Chondrocyte (in vitro differentiated cells): Measurements from ENCODE around the gene SSR2. TPM values are rescaled to one million over a fixed set of nuclear protein-coding genes. Genes with fewer than 3 reads are reported as not detected.

ENCODE experiments used
- DNase-seq: peaks from one replicate; pipeline ENCODE4 v3.0.0; 2021; ENCODE audit warnings: mixed read lengths, low spot score
- H3K27ac Mint-ChIP-seq: one replicate; pipeline ENCODE4 v1.8.0; 2021; ENCODE audit warnings: mild to moderate bottlenecking, moderate library complexity, mixed read lengths; ENCODE audit not compliant: unreplicated experiment
- H3K27me3 Mint-ChIP-seq: 2 replicates; pipeline ENCODE4 v1.8.0; 2021; ENCODE audit warnings: low read depth, mixed read lengths
- H3K36me3 Mint-ChIP-seq: 2 replicates; pipeline ENCODE4 v1.8.0; 2021; ENCODE audit warnings: low read depth, mixed read lengths
- H3K4me1 Mint-ChIP-seq: 2 replicates; pipeline ENCODE4 v1.8.0; 2021; ENCODE audit warnings: low read depth, mild to moderate bottlenecking, mixed read lengths
- H3K4me3 Mint-ChIP-seq: one replicate; pipeline ENCODE4 v1.8.0; 2021; ENCODE audit warnings: mild to moderate bottlenecking, moderate library complexity, mixed read lengths; ENCODE audit not compliant: unreplicated experiment
- H3K9me3 Mint-ChIP-seq: 2 replicates; pipeline ENCODE4 v1.8.0; 2021; ENCODE audit warnings: low read depth, mixed read lengths
- CTCF ChIP-seq: fragments of 200-600 bp; sonication (generic); IDR thresholded peaks from 2 replicates; pipeline ENCODE4 v1.5.0; 2021; ENCODE audit warnings: antibody characterized with exemption, mild to moderate bottlenecking, moderate library complexity
- total RNA-seq: library from RNA; stranded (reverse); gene quantifications from 3 replicates; pipeline ENCODE4 v1.2.1, GENCODE V29; 2021

Gene SSR2
- total RNA-seq, 1 donor from 2014 or later, result 233 TPM

DNA sequence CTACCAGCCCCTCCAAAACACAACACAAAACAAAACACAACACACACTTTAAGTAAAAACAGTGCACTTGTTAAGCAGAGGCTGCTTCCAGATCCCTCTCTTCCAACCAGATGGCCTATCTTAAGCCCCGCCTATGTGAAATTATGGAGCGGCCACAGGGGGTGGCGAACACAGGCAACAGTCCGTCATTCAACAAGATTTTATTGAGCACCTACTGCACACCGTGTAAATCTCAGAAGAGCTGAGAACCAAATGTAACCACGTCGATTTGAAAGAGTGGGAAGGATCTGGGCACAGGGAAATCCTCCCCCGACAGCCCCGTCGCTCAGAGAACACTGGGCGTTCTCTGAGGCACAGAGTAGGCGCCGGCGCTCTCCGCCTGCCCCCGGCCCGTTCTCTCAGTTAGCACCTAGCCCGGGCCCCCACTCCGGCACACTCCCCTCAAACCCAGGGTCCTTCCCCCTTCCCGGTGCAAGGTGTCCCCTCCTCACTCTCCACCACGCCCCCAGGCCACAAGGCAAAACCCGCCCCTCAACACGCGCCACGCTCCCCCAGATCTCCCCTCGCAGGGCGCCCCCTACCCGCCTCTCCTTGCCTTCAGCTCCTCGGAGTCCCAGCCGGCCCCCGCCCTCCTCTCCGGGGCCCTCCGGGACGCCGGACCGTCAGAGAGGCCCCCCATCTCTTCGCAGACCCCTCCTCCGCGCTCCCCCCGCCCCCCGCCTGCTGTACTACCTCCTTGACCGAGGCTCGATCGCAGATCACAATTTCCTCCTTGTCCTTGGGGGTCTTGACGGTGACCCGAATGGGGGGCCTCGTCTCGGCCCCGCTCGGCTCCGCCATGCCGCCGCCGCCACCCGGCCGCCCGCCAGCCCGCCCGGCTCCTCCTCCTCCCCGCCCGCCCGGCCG is 32.4 kb upstream of the SSR2 start:
- H3K27me3 Mint-ChIP-seq, result no peaks in the 10 kb centered on the region
- H3K4me3 Mint-ChIP-seq, result peak overlapping the region; percentile 90
- no peaks in the 10 kb centered on the region for H3K9me3 Mint-ChIP-seq
- peak; percentile 75 for TF ChIP-seq CTCF
- no peak for DNase-seq
- H3K27ac Mint-ChIP-seq, result peak overlapping the region; percentile 90
- peaks cover 32% of the 10 kb centered on the region for H3K4me1 Mint-ChIP-seq
- peaks cover 12% of the 10 kb centered on the region for H3K36me3 Mint-ChIP-seq

- H3K9me3 Mint-ChIP-seq, result no peaks in the 10 kb centered on the region
- no peak for TF ChIP-seq CTCF
- no peak overlapping the region for H3K4me3 Mint-ChIP-seq
- H3K27ac Mint-ChIP-seq, result peak overlapping the region; percentile 11
- no peak for DNase-seq
- no peaks in the 10 kb centered on the region for H3K27me3 Mint-ChIP-seq
- peaks cover 12% of the 10 kb centered on the region for H3K36me3 Mint-ChIP-seq
- peaks cover 29% of the 10 kb centered on the region for H3K4me1 Mint-ChIP-seq
Observed at GRCh38 chr1:156051011-156051725, 30.4 kb upstream of the SSR2 start.

GRCh38 chr1:156050376-156050775 is 29.6 kb upstream of the SSR2 start:
- H3K4me1 Mint-ChIP-seq, result peaks cover 23% of the 10 kb centered on the region
- no peak overlapping the region for H3K4me3 Mint-ChIP-seq
- H3K27me3 Mint-ChIP-seq, result no peaks in the 10 kb centered on the region
- no peaks in the 10 kb centered on the region for H3K9me3 Mint-ChIP-seq
- no peak for TF ChIP-seq CTCF
- DNase-seq, result no peak
- H3K27ac Mint-ChIP-seq, result no peak overlapping the region
- H3K36me3 Mint-ChIP-seq, result peaks cover 13% of the 10 kb centered on the region

GRCh38 chr1:156048663-156049258 is 28.0 kb upstream of the SSR2 start:
- Mint-ChIP-seq H3K27me3 (no peaks in the 10 kb centered on the region), H3K27ac (no peak overlapping the region), H3K4me3 (no peak overlapping the region), H3K9me3 (no peaks in the 10 kb centered on the region), H3K4me1 (peaks cover 19% of the 10 kb centered on the region), H3K36me3 (peaks cover 15% of the 10 kb centered on the region)
- DNase-seq, result no peak
- TF ChIP-seq CTCF, result no peak

DNA sequence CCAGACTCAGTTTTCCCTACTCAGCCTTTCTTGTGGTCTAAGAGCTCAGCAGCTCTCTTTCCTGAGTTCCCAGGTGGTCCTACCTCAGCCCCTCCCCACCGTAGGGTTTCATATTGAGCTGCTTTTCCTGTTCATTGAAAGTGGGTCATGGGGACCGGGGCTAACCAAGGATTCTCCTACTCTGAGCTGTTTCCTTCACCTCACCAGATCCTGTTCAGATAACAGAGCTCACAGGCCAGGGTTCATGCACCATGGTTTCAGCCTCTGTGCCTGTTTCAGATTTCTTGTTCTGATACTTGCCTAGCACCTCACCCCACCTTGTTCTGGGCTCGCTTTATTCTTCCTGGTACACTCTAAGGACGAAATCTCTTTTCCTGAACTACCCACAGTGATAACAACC is 24.3 kb upstream of the SSR2 start:
- Mint-ChIP-seq H3K4me1 (no peaks in the 10 kb centered on the region), H3K27me3 (no peaks in the 10 kb centered on the region), H3K4me3 (no peak overlapping the region), H3K27ac (no peak overlapping the region), H3K36me3 (peaks cover 19% of the 10 kb centered on the region), H3K9me3 (no peaks in the 10 kb centered on the region)
- no peak for TF ChIP-seq CTCF
- DNase-seq, result no peak
